GM13976 (cell line): ENCODE measurements around the gene ATXN10.

ENCODE experiments used
- DNase-seq: peaks from one replicate; pipeline ENCODE4 v3.0.0; 2012; ENCODE audit warnings: low spot score
- CTCF ChIP-seq: IDR thresholded peaks from 2 replicates; pipeline ENCODE4 v1.5.1; 2012; ENCODE audit warnings: borderline replicate concordance, mild to moderate bottlenecking; ENCODE audit not compliant: insufficient read depth; ENCODE audit errors: extremely low read depth, missing control alignments, control extremely low read depth
- in situ Hi-C: fragments of 300-500 bp; cut with MboI; formaldehyde crosslinking; loops from one replicate; pipeline ENCODE4 v1.12.0; 2022; ENCODE audit warnings: low sequenced_read_pairs, mixed read lengths, inconsistent platforms; ENCODE audit not compliant: unreplicated experiment

The ATXN10 gene

DNA sequence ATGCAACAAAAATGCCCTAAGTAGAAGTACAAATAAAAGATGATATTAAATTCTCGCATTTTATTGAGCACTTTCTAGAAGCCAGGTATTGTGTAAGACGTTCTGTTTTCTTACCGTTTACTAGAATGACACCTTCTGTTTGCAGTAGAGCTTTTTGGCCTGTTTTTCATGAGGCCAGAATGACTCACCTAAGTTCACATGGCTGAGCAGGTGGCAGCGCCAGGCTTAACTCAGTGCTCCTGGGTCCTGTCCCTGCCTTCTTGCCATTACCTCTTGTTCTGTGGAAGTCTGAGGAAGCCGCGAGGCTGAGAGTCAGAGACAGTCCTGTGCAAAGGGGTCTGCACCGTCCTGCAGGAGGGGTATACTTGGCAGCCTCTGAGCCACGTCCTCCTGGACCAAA, 113.8 kb downstream of the ATXN10 start:
- no peak for DNase-seq
- TF ChIP-seq CTCF, result no peak
- in situ Hi-C loops, result no loop called here

DNA sequence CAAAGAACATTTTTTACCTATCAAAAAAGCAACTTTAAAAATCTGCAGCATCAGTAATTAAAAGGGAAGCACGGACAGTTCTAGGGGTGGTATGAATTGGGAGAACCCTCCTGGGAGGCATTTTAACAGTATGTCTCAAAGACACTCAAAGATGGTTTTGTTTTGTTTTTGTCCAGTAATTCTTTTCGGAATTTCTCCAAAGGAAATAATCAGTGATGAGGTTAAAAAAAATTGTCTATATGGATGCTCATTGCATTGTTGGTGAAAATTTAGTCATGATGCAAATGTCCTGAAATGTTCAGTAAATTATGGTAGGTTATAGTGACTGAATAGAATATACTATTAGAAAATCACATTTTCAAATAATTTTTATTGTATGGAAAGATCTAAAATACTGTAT, 115.1 kb downstream of the ATXN10 start:
- no peak for TF ChIP-seq CTCF
- in situ Hi-C loops, result no loop called here
- DNase-seq, result no peak

GRCh38 chr22:45787759-45788158, 116.1 kb downstream of the ATXN10 start:
- in situ Hi-C loops, result no loop called here
- DNase-seq, result no peak
- TF ChIP-seq CTCF, result no peak

GRCh38 chr22:45788522-45788921, 116.9 kb downstream of the ATXN10 start:
- no peak for DNase-seq
- in situ Hi-C loops, result no loop called here
- TF ChIP-seq CTCF, result no peak

GRCh38 chr22:45790401-45790800, 118.8 kb downstream of the ATXN10 start:
- no peak for DNase-seq
- TF ChIP-seq CTCF, result no peak
- in situ Hi-C loops, result no loop called here

GRCh38 chr22:45793161-45793560, 121.5 kb downstream of the ATXN10 start:
- DNase-seq, result no peak
- in situ Hi-C loops, result no loop called here

More at GRCh38 chr22:45793161-45793560, 121.5 kb downstream of the ATXN10 start:
- no peak for TF ChIP-seq CTCF
